ENCODE data around the gene RFX4.
"Not testable (repeated sequence)": the region's sequence is repeated elsewhere in the genome, so short reads cannot be mapped to it uniquely, and the experiment has no call there.

The RFX4 gene

DNA sequence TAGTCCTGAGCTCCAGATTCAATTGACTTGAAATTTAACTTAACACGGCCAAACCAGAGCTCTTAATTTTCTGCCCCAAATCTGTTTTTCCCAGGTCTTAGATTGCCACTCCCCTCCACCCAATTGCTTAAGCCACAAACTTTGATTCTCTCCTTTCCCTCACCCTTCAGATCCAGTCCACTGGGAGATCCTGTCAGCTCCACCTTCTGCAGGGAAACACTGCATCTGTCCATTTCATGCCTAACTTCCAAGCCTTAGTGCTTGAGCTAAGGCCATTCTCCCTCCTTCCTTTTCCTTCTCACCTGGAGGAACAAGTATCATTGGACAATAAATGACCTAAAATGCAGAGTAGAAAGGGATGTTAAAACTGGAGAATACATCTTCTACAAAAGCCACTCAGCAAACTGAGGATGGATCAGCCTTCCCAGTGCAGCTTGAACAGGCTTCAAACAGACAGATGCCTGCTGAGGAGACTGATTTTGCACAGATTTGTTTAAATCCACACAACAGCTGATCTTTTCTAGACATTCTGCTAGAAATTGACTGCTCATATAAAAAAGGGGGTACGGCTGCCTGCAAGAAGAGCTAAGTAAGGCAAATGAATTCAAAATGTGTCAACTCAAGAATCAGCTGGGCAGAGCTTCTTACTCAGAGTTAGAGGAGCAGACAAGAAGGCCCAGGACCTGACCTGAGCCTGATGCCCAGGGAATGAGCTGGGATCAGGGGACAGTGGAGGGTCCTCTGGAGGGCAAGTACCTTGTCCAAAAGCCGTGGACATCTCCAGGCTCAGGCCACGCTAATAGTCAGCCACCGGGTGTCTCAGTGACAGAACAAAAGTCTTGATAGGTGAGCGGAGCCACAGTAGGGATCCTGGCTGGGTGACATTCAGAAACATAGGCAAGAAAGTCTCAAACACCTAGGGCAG, 110.4 kb downstream of the RFX4 start:
- no peak for DNase-seq

DNA sequence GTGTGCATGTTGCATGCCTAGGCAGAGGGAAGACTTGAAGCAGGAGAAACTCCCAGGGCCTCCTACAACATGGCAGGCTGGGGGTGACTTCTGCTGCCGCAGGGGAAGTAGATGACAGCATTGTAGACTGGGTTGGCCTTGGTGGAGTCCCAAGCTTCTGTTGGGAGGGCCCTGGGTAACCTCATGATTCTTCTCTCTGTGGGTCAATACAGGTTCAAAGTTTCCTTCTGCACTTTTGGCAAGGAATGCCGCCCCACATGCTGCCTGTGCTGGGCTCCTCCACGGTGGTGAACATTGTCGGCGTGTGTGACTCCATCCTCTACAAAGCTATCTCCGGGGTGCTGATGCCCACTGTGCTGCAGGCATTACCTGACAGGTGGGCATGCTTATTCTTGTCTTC, 113.3 kb downstream of the RFX4 start:
- no peak for DNase-seq

DNA sequence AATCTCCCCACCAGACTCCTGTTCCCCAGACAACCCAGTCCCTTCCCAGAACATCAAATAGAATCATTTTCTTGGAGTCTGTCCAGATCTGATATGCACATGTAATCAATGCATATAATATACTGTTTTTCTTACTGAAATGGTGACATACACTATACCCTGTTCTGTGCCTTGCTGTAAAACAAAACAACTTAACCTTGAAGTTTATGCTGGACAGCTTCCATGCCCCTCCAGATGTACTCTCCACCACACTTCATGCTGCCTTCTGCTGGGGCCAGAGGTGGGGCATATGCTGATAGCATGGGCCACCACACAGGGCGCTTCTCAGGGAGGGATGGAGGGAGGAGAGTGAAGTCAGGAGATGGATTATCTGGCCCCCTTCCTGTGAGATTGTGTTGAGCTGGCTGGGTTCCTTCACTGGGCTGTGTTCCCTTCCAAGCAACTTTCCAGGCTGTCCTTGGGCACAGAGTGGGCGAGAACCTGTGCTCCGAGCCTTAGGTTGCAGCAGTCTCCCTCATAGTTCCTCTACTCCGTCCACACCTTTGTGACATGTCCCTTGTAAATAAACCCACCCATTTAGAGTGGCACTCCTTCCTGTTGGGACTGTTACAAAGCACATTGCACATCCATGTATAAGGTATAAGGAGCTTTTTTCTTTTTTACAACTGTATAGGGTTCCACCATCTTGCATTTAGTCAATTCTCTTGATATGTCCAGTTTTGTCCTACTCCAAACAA, 114.0 kb downstream of the RFX4 start:
- no peak for DNase-seq

DNA sequence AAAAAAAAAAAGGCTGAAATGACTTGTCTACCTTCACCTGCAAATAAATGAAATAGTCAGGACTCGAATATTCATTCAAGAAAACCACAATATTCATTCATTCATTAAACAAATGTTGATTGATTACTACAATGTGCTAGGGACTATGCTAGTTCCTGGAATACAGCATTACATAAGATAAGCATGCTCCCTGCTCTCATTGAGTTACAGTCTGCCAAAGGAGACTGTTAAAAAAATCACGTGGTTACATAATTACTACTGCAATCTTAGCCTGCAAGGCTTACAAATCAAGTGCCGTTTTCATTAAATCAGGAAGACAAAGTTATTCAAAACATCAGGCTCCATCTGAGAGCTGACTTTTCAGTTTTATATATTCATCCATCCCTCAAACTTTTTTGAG, 121.3 kb downstream of the RFX4 start:
- DNase-seq: no peak

DNA sequence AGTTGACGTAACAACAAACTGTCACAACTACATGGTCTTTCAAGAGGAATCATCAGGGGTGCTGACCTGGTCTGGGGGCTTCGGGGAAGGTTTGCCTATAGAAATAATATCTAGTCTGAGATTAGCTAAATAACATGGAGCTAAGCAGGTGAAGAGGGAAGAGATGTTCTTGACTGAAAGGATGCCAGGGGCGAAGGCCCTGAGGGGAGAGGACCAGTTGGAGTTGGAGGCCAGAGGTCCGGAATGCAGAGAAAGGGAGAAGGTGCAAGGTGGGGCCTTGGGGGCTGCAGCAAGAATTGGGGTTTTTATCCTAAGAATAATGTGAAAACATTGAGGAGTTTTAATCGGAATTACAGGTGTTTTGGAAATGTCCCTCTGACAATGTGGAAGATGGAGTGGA, 123.2 kb downstream of the RFX4 start:
- no peak for DNase-seq

DNA sequence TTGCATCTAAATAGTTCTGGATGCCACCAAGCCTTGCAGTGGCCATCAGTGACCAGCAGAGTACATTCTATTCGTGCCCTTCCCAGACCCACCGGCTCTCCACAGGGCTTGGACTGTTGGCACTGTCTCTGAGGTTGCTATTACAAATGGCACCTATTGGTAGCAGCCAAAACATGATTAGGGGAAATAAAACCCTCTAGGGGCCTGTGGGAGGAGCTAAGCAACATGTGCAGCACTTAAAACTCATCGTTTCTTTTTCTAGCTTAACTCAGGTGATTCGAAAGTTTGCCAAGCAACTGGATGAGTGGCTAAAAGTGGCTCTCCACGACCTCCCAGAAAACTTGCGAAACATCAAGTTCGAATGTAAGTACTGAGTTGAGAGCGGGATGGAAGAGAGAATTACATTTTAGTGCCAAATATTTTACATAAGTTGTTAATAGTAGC, 126.3 kb downstream of the RFX4 start:
- no peak for DNase-seq

DNA sequence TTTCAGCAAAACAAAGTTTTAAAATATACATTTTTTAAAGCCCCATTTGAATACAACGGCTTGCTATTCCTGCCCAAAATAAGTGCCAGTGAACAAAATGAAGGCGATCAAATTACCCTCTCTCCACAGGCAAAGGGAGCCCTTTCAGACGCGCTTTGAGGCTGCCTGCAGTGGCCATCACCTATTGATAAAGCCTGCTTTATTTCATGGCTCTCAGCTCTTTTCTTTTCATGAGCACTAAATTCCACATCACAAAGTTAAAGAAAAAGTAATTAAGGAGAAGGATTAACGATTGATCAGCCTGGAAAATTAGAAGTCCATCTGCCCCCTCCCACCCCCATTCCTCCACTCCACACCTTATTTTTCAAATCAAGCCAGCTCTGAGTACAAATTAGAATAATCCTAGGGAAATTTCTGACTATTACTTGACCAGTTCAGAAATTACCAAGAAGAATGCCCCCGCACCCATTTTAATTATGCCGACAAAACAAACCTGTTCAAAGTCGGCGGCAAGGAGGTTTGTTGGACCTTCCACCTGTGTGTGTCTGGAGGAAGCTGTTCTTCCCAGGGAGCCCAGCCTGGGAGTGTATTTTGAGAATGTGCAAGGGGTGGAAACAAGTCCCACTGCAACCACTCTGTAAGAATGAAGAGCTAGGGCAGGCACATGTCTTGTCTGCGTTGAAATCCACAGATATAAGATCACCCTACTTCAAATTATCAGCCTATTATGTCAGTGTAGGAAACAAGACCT, 127.5 kb downstream of the RFX4 start:
- DNase-seq: no peak

DNA sequence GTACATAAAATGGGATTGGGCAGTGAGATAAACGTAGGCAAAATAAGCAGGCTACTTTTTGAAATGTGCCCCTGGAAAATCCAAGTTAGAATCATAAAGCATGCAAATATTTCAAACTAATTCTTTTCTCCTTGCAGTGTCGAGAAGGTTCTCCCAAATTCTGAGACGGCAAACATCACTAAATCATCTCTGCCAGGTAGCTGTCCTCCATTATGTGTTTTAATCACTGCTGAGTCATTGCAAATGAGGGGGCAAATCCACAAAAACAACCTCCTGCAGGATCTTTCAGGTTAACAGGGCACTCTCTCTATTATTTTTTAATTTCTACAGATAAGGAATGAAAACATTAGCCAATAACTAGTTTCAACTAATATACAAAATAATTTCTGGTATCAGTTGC, 128.5 kb downstream of the RFX4 start:
- no peak for DNase-seq

DNA sequence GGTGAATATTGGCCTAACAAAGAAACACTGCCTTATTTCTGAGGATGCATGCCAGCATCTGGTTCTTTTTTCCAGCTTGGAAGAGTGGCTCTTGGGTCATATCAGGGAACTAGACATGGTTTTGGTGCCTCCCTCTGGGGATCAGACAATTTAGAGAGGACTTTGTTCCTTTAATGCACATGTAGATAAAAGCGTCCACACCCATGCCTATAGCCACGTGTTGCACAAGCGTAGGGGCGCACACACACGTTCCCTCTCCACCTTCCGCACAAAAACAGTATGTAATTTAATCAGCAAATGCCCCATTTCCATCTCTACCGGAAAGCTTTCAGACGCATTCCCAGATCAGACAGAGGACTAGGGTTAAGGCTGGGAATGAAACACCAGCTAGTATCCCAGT, 130.0 kb downstream of the RFX4 start:
- DNase-seq: no peak

DNA sequence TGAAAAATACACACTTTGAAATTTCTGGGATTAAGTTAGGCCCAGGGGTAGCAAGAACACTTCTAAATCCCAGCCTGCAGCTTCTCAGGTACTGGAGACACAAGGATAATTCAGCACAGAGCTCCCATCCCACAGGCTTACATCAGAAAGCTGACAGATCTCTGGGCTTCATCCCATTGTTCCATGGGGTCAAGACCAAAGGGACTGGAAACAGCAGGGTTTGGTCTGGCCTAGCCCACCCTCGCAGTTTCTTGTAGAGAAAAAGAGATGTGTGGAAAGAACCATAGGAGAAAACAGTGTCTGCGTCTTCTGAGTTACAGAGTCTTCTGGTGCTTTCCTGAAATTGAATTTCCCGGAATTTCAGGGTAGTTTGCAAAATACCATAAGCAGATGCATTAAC, 132.1 kb downstream of the RFX4 start:
- no peak for DNase-seq

DNA sequence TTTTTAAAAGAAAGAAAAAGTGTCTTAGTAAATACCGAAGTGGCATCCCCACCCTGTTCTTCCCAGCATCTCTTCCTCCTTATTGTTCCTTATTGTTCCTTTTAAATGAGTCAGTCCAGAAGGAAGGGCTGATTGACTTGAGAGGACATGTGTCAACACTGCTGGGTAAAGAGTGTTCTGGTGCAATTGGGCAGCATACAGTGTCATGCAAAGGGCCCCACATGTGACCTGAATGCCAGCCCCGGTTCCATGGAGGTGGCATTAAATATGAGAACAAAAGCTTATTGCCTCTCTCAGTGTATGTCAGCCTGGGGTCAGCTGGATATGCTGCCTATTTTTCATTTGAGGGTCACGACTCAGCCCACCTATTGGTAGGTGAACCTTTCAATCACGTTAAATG, 132.8 kb downstream of the RFX4 start:
- DNase-seq: no peak

DNA sequence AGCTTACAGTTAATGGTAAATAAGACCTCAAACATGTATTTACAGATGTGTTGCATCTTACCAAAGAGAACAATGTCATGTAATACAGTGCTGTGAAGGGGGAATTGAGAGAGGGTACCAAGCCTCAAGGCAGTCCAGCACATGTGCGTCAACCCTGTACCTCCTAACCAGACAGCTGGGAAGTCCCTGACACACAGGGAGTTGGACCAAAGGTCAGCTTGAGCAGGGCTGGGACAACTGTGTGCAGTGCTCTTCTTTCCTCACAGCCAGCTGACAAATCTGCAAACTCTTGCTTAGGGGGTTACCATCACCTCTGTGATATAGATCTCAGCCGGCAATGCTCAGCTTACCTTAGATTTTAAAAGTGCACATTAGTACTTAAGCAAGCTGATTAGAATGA, 134.9 kb downstream of the RFX4 start:
- DNase-seq: no peak

DNA sequence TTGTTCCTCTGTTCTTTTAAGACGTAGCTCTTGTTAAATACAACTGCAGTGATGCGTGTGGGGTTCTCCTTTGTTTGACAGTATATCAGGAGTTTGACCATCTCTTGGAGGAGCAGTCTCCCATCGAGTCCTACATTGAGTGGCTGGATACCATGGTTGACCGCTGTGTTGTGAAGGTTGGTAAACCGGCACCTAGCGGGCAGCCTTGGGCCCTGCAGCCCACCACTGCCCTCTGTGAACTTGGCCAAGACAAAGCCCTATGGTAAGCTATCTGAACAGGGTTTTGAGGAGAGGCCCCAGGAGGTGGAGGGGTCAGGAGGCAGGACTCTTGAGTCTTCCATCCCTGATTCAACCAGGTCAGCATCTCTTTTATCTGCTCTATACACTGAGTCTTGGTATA, 137.1 kb downstream of the RFX4 start:
- no peak for DNase-seq

DNA sequence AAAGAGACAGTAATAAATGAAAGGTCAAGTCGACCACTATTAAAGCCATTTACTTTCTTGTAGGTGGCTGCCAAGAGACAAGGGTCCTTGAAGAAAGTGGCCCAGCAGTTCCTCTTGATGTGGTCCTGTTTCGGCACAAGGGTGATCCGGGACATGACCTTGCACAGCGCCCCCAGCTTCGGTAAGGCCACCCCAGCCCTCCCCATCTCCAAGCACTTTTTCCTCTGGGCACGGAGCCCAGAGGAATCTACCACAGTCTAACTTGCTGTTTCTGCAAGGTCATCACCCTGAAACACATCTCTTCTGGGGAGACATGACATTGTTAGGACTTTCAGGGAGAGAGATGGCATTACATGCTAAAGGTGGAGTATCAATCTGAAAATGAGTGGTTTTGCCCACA, 137.9 kb downstream of the RFX4 start:
- no peak for DNase-seq

DNA sequence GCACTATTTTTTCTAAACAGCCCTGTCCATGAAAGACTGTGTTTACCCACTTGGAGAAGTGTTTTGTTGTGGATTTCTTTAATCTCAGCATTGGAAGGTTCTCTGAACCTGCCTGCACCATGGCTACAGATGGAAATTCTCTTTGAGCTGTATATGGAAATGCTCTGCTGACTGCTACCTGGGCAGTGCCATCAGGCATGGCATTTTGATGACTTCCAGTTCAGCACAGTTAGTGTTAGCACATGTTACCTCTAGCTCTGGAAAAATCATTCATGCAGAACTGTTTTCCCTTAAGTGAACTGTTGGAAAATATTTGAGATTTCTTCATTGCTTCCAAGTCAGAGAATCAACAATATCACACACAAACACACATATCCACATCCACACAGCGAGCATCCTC, 139.1 kb downstream of the RFX4 start:
- no peak for DNase-seq

DNA sequence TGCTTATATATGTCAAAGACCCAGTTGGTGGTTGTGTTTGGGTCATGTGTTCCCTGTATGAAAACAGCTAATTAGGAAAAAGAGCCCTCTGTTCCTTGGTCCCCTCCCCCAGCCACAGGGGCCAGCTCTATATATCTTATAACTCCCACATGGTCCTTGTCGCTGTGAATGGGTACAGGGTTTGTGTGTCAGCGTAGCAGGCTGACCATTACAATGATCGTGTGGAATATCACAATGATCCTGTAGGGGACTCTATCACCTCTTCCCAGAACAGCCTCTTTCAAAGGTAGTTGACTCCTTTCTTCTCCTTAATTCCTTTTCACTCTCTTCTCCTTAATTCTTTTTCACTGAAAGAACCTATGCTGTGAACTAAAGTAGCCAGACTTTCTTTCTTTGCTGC, 140.0 kb downstream of the RFX4 start:
- no peak for DNase-seq

DNA sequence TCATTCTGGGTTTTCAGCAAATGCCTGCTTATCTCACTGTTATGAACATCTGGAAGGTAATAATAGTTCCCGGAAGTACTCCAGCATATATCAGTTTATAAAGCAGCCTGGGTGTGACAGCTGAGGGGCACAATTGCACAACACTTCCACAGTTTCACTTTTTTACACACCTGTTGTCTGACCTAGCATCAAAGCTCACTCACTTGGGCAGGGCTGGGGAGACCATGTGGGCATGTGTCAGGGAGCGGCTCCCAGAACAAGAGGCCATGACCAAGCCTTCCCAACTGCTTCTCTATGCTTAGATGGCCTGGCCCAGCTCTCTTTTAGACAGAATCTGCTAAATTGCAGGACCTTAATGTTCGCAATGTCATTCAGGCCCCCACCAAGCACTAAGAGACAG, 140.6 kb downstream of the RFX4 start:
- no peak for DNase-seq

DNA sequence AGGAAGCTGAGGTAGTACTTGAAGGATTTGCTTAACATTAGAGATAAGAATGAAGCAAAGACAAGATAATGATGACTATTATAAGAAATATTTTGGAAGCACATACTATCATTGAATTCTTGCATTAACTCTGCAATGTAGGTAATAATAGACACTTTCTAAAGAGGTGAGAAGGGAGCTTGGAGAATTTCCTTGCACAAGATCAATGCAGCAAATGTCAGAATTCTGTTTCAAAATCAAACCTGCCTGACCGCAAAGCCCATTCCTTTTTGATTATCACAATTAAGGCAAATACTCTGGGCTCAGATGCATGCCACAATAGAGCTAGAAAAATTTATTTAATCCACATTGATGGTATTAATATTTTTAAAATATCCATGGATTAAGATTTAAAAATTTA, 141.3 kb downstream of the RFX4 start:
- DNase-seq: no peak

DNA sequence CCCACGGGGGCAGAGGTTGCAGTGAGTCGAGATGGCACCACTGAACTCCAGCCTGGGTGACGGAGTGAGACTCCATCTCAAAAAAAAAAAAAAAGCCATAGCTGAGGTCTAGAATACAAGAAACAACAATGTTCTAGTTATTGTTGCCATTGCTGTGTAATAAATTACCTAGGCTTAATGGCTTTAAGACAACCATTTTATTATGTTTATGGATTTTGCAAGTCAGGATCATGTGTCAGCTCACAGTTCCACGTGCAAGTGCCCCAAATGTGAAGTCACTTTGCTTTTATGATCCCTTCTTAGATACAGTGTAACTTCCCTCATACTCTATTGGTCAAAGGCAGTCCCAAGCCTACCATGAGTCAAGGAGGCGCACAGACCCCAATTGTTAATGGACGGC, 142.1 kb downstream of the RFX4 start:
- DNase-seq: no peak

DNA sequence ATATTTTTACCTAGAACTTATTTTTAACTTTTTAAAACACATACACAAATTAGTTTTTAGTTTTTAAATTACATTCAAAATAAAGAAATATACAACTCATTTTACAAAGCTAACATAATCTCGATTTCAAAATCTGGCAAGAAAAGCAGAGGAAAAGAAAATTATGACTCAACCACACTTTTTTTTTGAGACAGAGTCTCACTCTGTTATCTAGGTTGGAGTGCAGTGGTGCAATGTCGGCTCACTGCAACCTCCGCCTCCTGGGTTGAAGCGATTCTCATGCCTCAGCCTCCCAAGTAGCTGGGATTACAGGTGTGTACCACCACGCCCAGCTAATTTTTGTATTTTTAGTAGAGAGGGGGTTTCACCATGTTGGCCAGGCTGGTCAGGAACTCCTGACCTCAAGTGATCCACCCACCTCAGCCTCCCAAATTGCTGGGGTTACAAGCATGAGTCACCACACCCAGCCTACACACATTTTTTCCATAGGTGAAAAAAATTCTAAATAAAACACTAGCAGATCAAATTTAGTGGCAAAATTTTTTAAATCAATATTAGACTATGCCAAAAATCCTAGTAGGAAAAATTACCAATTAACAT, 143.9 kb downstream of the RFX4 start:
- DNase-seq: not testable (repeated sequence)

DNA sequence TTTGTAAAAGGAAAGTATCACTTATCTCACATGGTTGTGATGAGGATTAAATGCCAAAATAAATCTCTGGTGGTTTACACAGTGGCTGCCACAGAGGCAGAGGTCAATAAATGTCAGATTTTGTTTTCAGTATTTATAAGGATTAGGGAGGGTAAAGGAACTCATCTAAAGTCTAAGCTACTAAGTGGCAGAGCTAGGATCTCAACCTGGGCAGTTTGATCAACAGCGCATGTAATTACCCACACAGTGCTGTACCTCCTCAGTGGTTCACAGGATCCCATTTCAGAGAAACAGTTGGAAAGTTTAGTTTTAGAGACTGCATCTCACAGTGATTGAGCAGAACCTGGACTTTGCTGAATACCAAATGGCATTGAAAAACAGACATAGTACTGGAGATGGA, 146.8 kb downstream of the RFX4 start:
- DNase-seq: no peak

DNA sequence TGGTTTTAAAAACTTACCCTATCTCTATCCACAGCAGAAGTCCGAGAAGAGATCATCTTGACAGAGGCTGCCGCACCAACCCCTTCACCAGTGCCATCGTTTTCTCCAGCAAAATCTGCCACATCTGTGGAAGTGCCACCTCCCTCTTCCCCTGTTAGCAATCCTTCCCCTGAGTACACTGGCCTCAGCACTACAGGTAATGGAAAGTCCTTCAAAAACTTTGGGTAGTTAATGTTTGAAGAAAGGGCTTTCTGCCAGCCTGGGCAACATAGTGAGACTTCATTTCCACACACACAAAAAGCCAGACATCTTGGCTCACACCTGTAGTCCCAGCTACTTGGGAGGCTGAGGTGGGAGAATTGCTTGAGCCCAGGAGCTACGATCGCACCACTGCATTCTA, 150.1 kb downstream of the RFX4 start:
- no peak for DNase-seq

DNA sequence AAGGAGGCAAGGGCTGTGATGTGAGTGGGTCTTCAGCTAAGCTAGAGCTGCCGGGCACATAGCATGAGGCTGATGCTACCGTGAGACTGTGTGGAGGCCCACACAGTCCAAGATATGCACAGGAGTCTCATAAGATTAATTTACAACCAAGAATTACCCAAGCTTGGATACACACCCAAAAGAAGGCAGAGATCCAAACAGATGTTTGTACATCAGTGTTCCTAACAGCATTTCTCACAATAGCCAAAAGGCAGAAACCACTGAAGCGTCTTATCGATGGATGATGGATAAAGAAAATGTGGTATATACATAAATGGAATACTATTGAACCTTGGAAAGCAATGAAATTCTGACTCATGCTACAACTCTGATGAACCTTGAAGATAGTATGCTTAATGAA, 150.9 kb downstream of the RFX4 start:
- DNase-seq: no peak

Data from activated T-cell treated with anti-CD3 and anti-CD28 coated beads, Interleukin-2, amount 50 U/mL, for 1 hour (primary cell).